ENCODE measurements around the gene RXRG. TPM values are rescaled to one million over a fixed set of nuclear protein-coding genes. Genes with fewer than 3 reads are reported as not detected.

The RXRG gene
- total RNA-seq, 1 experiment from 2014 or later: not detected

GRCh38 chr1:165392634-165393571 lies 52.0 kb downstream of the RXRG start:
- Histone ChIP-seq H3K27ac (ENCODE audit: low read depth, low read length, poor library complexity, severe bottlenecking) (no peak overlapping the region), H3K36me3 (ENCODE audit: insufficient read depth, low read length, poor library complexity, severe bottlenecking) (no peaks in the 10 kb centered on the region), H3K9me3 (ENCODE audit: low read depth, low read length, poor library complexity, severe bottlenecking) (no peaks in the 10 kb centered on the region), H3K4me1 (ENCODE audit: insufficient read depth, low read length, poor library complexity, severe bottlenecking) (no peaks in the 10 kb centered on the region), H3K27me3 (replicated peaks; ENCODE audit: insufficient read depth, low read depth, low read length, poor library complexity) (peaks cover 8% of the 10 kb centered on the region), H3K4me3 (ENCODE audit: low read depth, low read length, poor library complexity, severe bottlenecking) (peak overlapping the region; percentile 22)
- POLR2A ChIA-PET (ENCODE audit: low non-redundant PET): no interaction called here
- intact Hi-C loops (cut with micrococcal nuclease; ENCODE audit: unreplicated experiment): loop anchor here (1.0 to 10.0 kb wide), 3 partner anchors 200 to 519 kb away; no protein-coding TSS in a partner anchor
- CTCF ChIA-PET: interaction anchor here (1.0 to 2.2 kb wide), 2 partner anchors 200 to 205 kb away, joined by 3 to 13 read pairs; no protein-coding TSS in a partner anchor
- DNase-seq (ENCODE audit: low spot score): peak; percentile 85
- TF ChIP-seq EZH2 (IDR thresholded peaks at IDR 0.05; ENCODE audit: borderline replicate concordance, low read depth, low read length, poor library complexity, severe bottlenecking): no peak
- peak; percentile 95 for TF ChIP-seq CTCF (conservative IDR thresholded peaks at IDR 0.05; ENCODE audit: low read depth, low read length)
- BruUV-seq (replicated peaks): no TSS peak

DNA sequence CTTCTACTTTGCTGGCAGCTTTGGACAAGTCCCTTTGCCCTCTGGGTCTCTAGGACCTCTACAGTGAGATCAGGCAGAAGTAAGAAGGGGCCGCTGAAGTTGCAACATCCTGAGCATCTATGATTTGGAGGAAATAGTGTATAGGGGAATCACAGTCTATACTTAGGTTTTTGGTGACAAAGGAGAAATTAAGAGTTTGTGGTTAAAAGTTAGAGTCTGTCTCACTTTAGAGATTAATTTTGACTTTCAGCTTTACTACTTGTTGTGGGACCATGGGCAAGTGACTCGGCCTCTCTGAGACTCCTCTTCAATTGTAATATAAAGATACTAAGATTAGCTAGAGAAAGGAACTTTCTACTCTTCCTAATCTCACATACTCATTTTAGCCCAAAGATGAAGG lies 55.3 kb downstream of the RXRG start:
- no peak for DNase-seq (ENCODE audit: low spot score)
- BruUV-seq (replicated peaks): no TSS peak
- Histone ChIP-seq H3K36me3 (ENCODE audit: insufficient read depth, low read length, poor library complexity, severe bottlenecking) (no peaks in the 10 kb centered on the region), H3K4me3 (ENCODE audit: low read depth, low read length, poor library complexity, severe bottlenecking) (no peak overlapping the region), H3K4me1 (ENCODE audit: insufficient read depth, low read length, poor library complexity, severe bottlenecking) (no peaks in the 10 kb centered on the region), H3K27ac (ENCODE audit: low read depth, low read length, poor library complexity, severe bottlenecking) (no peak overlapping the region), H3K27me3 (replicated peaks; ENCODE audit: insufficient read depth, low read depth, low read length, poor library complexity) (peaks cover 11% of the 10 kb centered on the region), H3K9me3 (ENCODE audit: low read depth, low read length, poor library complexity, severe bottlenecking) (no peaks in the 10 kb centered on the region)
- no peak for TF ChIP-seq EZH2 (IDR thresholded peaks at IDR 0.05; ENCODE audit: borderline replicate concordance, low read depth, low read length, poor library complexity, severe bottlenecking)
- TF ChIP-seq CTCF (conservative IDR thresholded peaks at IDR 0.05; ENCODE audit: low read depth, low read length): no peak
- intact Hi-C loops (cut with micrococcal nuclease; ENCODE audit: unreplicated experiment): loop anchor here (5.0 to 10.0 kb wide), 2 partner anchors 325 to 523 kb away; no protein-coding TSS in a partner anchor
- CTCF ChIA-PET: no interaction called here
- POLR2A ChIA-PET (ENCODE audit: low non-redundant PET): no interaction called here

- CTCF ChIA-PET: no interaction called here
- Histone ChIP-seq H3K9me3 (ENCODE audit: low read depth, low read length, poor library complexity, severe bottlenecking) (no peaks in the 10 kb centered on the region), H3K4me3 (ENCODE audit: low read depth, low read length, poor library complexity, severe bottlenecking) (no peak overlapping the region), H3K27ac (ENCODE audit: low read depth, low read length, poor library complexity, severe bottlenecking) (no peak overlapping the region), H3K36me3 (ENCODE audit: insufficient read depth, low read length, poor library complexity, severe bottlenecking) (no peaks in the 10 kb centered on the region), H3K4me1 (ENCODE audit: insufficient read depth, low read length, poor library complexity, severe bottlenecking) (no peaks in the 10 kb centered on the region), H3K27me3 (replicated peaks; ENCODE audit: insufficient read depth, low read depth, low read length, poor library complexity) (peaks cover 11% of the 10 kb centered on the region)
- BruUV-seq (replicated peaks): no TSS peak
- no peak for DNase-seq (ENCODE audit: low spot score)
- intact Hi-C loops (cut with micrococcal nuclease; ENCODE audit: unreplicated experiment): no loop called here
- POLR2A ChIA-PET (ENCODE audit: low non-redundant PET): no interaction called here
- no peak for TF ChIP-seq EZH2 (IDR thresholded peaks at IDR 0.05; ENCODE audit: borderline replicate concordance, low read depth, low read length, poor library complexity, severe bottlenecking)
- no peak for TF ChIP-seq CTCF (conservative IDR thresholded peaks at IDR 0.05; ENCODE audit: low read depth, low read length)
Measured at GRCh38 chr1:165387961-165388360, 57.0 kb downstream of the RXRG start.

Data from A673 (cell line).